Rectal smooth muscle tissue (tissue), 1 donor: ENCODE measurements around the gene ZBTB20.

ENCODE experiments used
- H3K27ac ChIP-seq: one replicate; pipeline ENCODE4 v1.7.0; 2013; ENCODE audit warnings: low read depth, low read length, inconsistent platforms
- H3K27me3 ChIP-seq: one replicate; pipeline ENCODE4 v1.7.0; 2013; ENCODE audit warnings: low read length; ENCODE audit not compliant: control insufficient read depth, insufficient read depth
- H3K36me3 ChIP-seq: one replicate; pipeline ENCODE4 v1.7.0; 2013; ENCODE audit warnings: low read length; ENCODE audit not compliant: control insufficient read depth, insufficient read depth
- H3K4me1 ChIP-seq: one replicate; pipeline ENCODE4 v1.7.0; 2013; ENCODE audit warnings: low read length; ENCODE audit not compliant: control insufficient read depth, insufficient read depth
- H3K4me3 ChIP-seq: one replicate; pipeline ENCODE4 v1.7.0; 2013; ENCODE audit warnings: low read length
- H3K9ac ChIP-seq: one replicate; pipeline ENCODE4 v1.7.0; 2013; ENCODE audit warnings: low read length

Gene ZBTB20

GRCh38 chr3:114666623-114667022, 480.5 kb downstream of the ZBTB20 start:
- no peak overlapping the region for H3K27ac ChIP-seq
- no peaks in the 10 kb centered on the region for H3K4me1 ChIP-seq
- no peak overlapping the region for H3K4me3 ChIP-seq
- H3K36me3 ChIP-seq, result no peaks in the 10 kb centered on the region
- no peaks in the 10 kb centered on the region for H3K27me3 ChIP-seq
- H3K9ac ChIP-seq, result no peak overlapping the region

GRCh38 chr3:114664006-114664405, 483.1 kb downstream of the ZBTB20 start:
- Histone ChIP-seq H3K27ac (no peak overlapping the region), H3K9ac (no peak overlapping the region), H3K27me3 (no peaks in the 10 kb centered on the region), H3K4me1 (no peaks in the 10 kb centered on the region), H3K4me3 (no peak overlapping the region), H3K36me3 (no peaks in the 10 kb centered on the region)

- Histone ChIP-seq H3K4me1 (no peaks in the 10 kb centered on the region), H3K27me3 (no peaks in the 10 kb centered on the region), H3K27ac (peak overlapping the region; percentile 17), H3K36me3 (no peaks in the 10 kb centered on the region), H3K4me3 (no peak overlapping the region), H3K9ac (no peak overlapping the region)
Measured at GRCh38 chr3:114660808-114661207, 486.3 kb downstream of the ZBTB20 start.

- Histone ChIP-seq H3K27ac (no peak overlapping the region), H3K9ac (no peak overlapping the region), H3K4me1 (no peaks in the 10 kb centered on the region), H3K36me3 (no peaks in the 10 kb centered on the region), H3K4me3 (no peak overlapping the region), H3K27me3 (no peaks in the 10 kb centered on the region)
Measured at GRCh38 chr3:114660124-114660523, 487.0 kb downstream of the ZBTB20 start.

GRCh38 chr3:114659109-114660061, 487.7 kb downstream of the ZBTB20 start:
- no peak overlapping the region for H3K4me3 ChIP-seq
- peak overlapping the region; percentile 5 for H3K27ac ChIP-seq
- no peaks in the 10 kb centered on the region for H3K36me3 ChIP-seq
- no peaks in the 10 kb centered on the region for H3K27me3 ChIP-seq
- H3K9ac ChIP-seq, result no peak overlapping the region
- no peaks in the 10 kb centered on the region for H3K4me1 ChIP-seq

- Histone ChIP-seq H3K27me3 (no peaks in the 10 kb centered on the region), H3K27ac (no peak overlapping the region), H3K4me1 (no peaks in the 10 kb centered on the region)
Measured at GRCh38 chr3:114651555-114651954, 495.5 kb downstream of the ZBTB20 start.

GRCh38 chr3:114650808-114651207, 496.3 kb downstream of the ZBTB20 start:
- H3K9ac ChIP-seq, result no peak overlapping the region
- H3K36me3 ChIP-seq, result no peaks in the 10 kb centered on the region
- no peak overlapping the region for H3K4me3 ChIP-seq
- H3K4me1 ChIP-seq, result no peaks in the 10 kb centered on the region
- H3K27me3 ChIP-seq, result no peaks in the 10 kb centered on the region
- no peak overlapping the region for H3K27ac ChIP-seq

More at GRCh38 chr3:114651555-114651954, 495.5 kb downstream of the ZBTB20 start:
- Histone ChIP-seq H3K9ac (no peak overlapping the region), H3K4me3 (no peak overlapping the region), H3K36me3 (no peaks in the 10 kb centered on the region)

GRCh38 chr3:114649331-114649730, 497.8 kb downstream of the ZBTB20 start:
- no peak overlapping the region for H3K4me3 ChIP-seq
- no peak overlapping the region for H3K27ac ChIP-seq
- H3K9ac ChIP-seq, result no peak overlapping the region
- no peaks in the 10 kb centered on the region for H3K36me3 ChIP-seq
- no peaks in the 10 kb centered on the region for H3K27me3 ChIP-seq
- H3K4me1 ChIP-seq, result no peaks in the 10 kb centered on the region

GRCh38 chr3:114646526-114646925, 500.6 kb downstream of the ZBTB20 start:
- no peaks in the 10 kb centered on the region for H3K27me3 ChIP-seq
- H3K36me3 ChIP-seq, result no peaks in the 10 kb centered on the region
- no peak overlapping the region for H3K27ac ChIP-seq
- H3K4me1 ChIP-seq, result no peaks in the 10 kb centered on the region
- no peak overlapping the region for H3K9ac ChIP-seq
- no peak overlapping the region for H3K4me3 ChIP-seq

- Histone ChIP-seq H3K9ac (no peak overlapping the region), H3K27me3 (no peaks in the 10 kb centered on the region), H3K27ac (no peak overlapping the region), H3K36me3 (no peaks in the 10 kb centered on the region), H3K4me1 (no peaks in the 10 kb centered on the region), H3K4me3 (no peak overlapping the region)
Measured at GRCh38 chr3:114645392-114645791, 501.7 kb downstream of the ZBTB20 start.

- no peak overlapping the region for H3K4me3 ChIP-seq
- no peaks in the 10 kb centered on the region for H3K36me3 ChIP-seq
Measured at GRCh38 chr3:114644367-114644766, 502.7 kb downstream of the ZBTB20 start.

GRCh38 chr3:114642951-114643741, 503.9 kb downstream of the ZBTB20 start:
- Histone ChIP-seq H3K27me3 (no peaks in the 10 kb centered on the region), H3K36me3 (no peaks in the 10 kb centered on the region), H3K4me3 (no peak overlapping the region), H3K9ac (no peak overlapping the region), H3K27ac (no peak overlapping the region), H3K4me1 (no peaks in the 10 kb centered on the region)

More at GRCh38 chr3:114644367-114644766, 502.7 kb downstream of the ZBTB20 start:
- H3K4me1 ChIP-seq, result no peaks in the 10 kb centered on the region
- H3K9ac ChIP-seq, result no peak overlapping the region
- H3K27me3 ChIP-seq, result no peaks in the 10 kb centered on the region
- H3K27ac ChIP-seq, result no peak overlapping the region
